HuH-7.5 (cell line): ENCODE results near the gene CLSTN3.

Experiments used
- DNase-seq: peaks from one replicate; pipeline ENCODE4 v3.0.0; 2011; ENCODE audit warnings: low spot score

Gene CLSTN3

GRCh38 chr12:7129872-7130691 lies at the start of gene CLSTN3:
CLSTN3 (plus strand) TSS chr12:7130371; CDS start chr12:7130649, 278 bp downstream.
- DNase-seq: peak; percentile 99

GRCh38 chr12:7081037-7081436 lies 49.1 kb upstream of the CLSTN3 start:
- no peak for DNase-seq

- DNase-seq: no peak
Measured at GRCh38 chr12:7083125-7083524, 47.0 kb upstream of the CLSTN3 start.

GRCh38 chr12:7089196-7089871 lies 40.8 kb upstream of the CLSTN3 start:
- DNase-seq: no peak

- DNase-seq: no peak
Measured at GRCh38 chr12:7090222-7090998, 39.8 kb upstream of the CLSTN3 start.

DNA sequence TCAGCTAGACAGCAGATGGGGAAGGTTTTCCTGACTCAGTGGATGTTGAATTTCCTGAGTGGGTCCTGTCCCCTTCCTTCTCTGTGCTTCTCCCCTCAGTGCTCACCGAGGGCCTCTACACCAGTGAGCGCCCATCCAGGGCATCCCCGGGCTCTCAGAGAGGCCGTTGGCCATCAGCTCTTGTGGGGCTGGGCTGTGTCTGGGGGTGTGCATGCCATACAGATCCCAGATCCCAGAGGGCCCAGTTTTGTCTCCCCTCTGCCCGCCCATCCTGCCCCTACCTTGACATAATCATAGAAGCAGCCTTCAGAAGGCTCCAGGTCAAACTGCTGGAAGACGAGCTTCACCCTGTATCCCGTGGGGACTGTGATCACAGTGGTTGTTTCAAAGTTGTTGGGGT lies 39.0 kb upstream of the CLSTN3 start:
- no peak for DNase-seq

DNA sequence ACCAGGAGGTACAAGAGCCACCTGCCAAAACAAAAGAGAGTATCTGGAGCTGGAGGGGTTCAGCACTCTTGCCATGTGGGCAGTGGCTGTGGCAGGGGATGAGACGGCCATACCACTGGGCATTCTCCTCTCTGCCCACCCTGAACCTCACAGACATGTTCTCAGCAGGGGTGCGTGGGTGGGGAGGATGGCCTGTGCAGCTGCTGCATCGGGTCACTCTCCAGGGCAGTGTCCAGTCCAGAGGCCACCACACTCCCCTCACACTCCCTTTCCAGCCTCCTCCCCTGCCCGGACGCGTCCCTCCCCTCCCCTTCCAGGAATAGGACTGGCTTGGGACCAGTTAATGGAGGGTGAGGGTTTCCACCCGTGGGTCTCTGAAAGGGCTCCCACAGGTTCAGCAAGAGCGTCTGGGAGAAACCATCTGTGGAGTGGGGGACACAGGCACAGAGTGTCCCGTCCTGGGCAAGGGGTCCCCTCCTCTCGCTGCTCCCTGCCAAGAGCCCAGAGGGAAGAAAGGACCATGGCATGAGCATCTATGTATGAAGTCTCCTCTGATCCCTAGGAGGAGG lies 38.4 kb upstream of the CLSTN3 start:
- no peak for DNase-seq

DNA sequence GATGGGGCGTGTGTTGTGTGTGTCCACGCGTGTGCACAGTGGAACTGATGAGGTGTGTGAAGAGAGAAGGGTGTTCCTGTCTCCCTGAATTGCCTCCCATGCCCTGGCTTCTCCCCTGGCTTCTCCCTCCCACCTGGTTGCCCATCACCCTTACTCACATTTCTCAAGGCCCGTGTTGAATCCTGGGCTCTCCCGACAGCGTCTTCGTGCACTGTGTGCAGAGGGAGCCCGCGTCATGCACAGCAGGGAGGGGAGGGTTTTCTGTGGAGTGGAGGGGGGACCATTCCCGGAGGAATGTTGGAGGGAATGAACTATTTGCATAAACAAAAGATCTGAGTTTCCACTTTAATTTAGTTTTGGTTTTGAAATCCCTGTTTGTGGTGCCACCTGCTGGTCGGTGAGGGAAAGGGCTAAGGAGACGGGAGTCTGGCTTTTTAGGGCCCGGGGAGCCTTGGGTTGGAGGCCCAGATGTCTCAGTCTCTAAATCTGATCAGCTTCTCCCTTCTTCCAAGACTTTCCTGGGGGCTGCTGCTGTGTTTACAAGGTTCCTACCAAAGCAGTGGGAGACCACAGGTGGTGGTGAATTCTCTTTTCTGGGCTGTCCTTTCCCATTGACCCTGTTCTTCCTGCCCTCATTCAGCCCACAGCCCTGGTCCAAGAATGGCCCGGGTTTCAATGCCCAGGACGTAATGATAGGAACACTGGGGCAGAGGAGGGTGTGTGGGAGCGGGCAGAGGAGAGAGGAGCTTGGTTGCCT lies 37.8 kb upstream of the CLSTN3 start, which contains the start of gene C1R:
Gene C1R, minus strand, starts transcription at position 217 of the 757 bp plus-strand sequence. Its CDS starts 57 bp downstream, at position 160.
- DNase-seq: peak; percentile 46

DNA sequence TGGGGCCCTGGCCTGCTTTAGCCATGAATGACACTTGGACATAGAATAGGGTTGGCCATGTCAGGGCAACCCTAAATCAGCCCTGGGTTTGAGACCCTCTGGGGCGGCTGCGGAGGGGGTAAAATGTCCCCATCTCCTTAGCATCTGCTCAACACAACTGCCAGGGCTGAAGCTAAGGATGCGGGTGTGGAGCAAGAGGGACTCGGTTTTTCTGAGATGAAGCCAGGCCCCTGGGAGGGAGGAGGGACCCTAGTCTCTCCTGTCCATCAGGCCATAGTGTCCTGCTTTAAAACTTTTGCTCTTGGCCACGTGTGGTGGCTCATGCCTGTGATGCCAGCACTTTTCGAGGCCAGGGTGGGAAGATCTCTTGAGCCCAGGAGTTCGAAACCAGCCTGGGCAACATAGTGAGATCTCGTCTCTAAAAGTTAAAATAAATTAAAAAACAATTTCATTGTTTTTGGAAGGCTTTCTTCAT lies 37.1 kb upstream of the CLSTN3 start:
- DNase-seq: no peak

DNA sequence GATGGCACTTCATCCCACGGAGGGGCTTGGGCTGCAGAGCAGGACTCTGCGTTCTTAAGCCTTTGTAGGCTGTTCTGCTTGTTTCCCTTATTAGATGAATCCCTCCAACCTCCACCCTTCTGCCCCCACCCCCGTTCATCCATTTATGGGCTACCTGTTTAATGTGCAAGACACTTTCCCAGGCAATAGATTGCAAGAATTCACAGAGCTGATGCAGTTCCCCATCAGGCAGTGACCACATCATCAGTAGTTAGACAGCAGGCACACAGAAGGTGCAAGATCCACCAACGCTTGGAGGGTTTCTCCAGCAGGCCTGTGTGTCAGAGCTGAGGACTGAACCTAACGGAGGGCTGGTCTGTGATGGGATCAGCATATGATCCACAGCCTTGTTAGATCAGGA lies 36.7 kb upstream of the CLSTN3 start:
- no peak for DNase-seq

GRCh38 chr12:7093892-7094291 lies 36.3 kb upstream of the CLSTN3 start:
- no peak for DNase-seq

DNA sequence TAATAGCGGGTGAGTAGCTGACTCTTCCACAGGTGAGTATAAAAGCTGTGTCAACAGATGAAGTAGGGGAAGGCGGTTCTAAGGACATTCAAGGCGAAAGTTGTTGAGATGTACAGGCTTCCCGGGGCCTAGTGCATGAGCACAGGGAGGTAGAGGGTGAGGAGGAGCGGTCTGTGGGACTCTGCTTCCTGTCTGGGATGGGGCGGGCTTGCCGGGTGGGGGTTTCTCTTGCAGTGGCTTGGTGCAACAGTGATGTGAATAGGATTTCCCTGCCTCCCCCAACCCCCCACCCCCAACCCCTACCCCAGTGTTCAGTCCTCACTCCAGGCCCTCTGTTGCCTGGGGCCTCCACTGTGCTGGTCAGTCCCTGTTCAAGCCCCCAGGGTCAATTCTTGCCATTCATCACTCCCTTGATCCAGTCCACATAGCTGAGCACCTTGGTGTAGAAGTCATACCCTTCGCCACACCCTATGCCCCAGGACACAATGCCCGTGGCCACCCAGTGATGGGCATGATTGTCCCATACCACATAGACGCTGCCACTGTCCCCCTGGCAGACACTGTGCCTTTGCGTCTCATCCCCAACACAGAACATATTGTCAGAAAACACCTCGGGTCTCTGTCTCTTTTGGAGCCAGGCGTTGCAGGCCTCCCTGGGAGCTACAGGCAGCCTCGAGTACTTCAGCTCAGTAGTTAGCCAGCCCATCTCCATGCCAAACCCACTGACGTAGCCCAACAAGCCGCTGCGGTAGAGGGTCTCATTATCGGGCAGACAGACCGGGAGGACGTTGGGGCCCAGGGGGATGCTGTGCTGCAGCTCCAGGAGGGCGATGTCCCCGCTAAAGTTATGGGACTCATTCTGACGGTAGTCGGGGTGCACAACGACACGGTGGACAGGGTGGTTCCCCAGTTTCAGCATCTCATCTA lies 33.9 kb upstream of the CLSTN3 start:
- DNase-seq: no peak

- no peak for DNase-seq
Measured at GRCh38 chr12:7096979-7097378, 33.2 kb upstream of the CLSTN3 start.

GRCh38 chr12:7099290-7099996 lies 30.7 kb upstream of the CLSTN3 start:
- DNase-seq: no peak

DNA sequence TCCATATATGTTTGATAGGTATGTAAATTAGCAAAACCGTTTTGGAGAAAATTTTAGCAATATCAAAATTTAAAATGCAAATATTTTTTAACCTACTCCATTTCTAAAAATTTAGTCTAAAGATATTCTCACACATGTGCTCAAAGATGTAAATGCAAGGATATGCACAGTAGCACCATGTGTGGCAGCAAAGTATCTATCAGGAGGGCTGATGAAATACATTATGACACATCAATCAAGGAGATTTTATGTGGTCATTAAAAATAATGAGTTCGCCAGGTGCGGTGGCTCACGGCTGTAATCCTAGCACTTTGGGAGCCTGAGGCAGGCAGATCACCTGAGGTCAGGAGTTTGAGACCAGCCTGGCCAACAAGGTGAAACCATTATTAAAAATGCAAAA lies 29.9 kb upstream of the CLSTN3 start:
- no peak for DNase-seq

- DNase-seq: no peak
Measured at GRCh38 chr12:7101047-7101693, 29.0 kb upstream of the CLSTN3 start.

DNA sequence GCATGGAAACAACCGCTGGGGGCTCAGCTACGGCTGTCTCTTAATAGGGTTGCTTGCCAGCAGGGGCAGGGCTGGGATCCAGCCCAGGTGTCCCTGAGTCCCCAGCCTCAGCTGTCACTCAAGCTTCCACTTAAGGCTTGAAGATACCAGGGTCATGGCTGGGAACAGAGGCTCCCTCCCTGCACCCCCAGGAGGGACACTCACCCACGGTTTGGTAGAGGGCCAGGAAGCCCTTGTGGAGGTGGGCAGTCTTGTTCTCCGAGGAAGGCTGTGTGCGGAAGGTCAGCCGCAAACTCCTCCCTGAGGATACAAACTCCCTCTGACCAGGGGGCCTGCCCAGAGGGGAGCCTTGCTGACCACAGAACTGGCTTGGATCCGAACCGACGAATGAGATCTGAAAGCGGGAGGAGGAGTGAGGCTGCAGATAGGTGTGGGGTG lies 28.5 kb upstream of the CLSTN3 start:
- DNase-seq: no peak

DNA sequence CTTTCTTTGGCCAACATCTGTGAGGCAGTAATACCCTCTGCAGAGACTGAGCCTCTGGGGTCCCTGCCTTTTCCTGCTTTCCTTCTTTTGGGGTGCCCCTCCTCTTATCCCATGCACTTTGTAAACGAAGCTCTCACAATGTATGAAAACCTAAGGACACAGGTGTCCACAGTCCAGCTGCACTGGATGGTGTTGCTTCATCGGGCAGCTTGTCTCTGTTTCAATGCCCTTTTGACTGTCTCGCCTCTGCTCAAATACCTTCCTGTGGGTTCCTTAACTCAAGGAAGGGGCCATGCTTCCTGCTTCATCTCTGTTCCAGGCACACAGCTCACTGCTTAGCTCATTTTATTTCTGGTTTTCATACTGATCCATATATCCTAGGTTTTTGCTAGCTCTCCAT lies 27.6 kb upstream of the CLSTN3 start:
- no peak for DNase-seq
